Fibroblast of lung (primary cell): Measurements from ENCODE around the gene TGIF1. TPM values are rescaled to one million over a fixed set of nuclear protein-coding genes. Genes with fewer than 3 reads are reported as not detected.

ENCODE experiments used
- DNase-seq, 2 donors: peaks; one replicate each; pipeline versions ENCODE4 v3.0.0 to v3.0.0-alpha.2; 2010; ENCODE audit warnings: low read depth in 2 of 2
- H2AFZ ChIP-seq: 2 replicates; pipeline ENCODE4 v1.5.1; 2012; ENCODE audit warnings: low read length, control low read depth, inconsistent platforms
- H3K27ac ChIP-seq: 2 replicates; pipeline ENCODE4 v1.5.1; 2011; ENCODE audit warnings: low read length, control low read depth; ENCODE audit not compliant: insufficient read depth
- H3K27me3 ChIP-seq: 2 replicates; pipeline ENCODE4 v1.5.1; 2011; ENCODE audit warnings: mild to moderate bottlenecking, low read length; ENCODE audit not compliant: control insufficient read depth, insufficient read depth
- H3K36me3 ChIP-seq: 2 replicates; pipeline ENCODE4 v1.5.1; 2011; ENCODE audit warnings: low read length; ENCODE audit not compliant: control insufficient read depth, insufficient read depth
- H3K4me1 ChIP-seq: 2 replicates; pipeline ENCODE4 v1.5.1; 2011; ENCODE audit warnings: low read length; ENCODE audit not compliant: control insufficient read depth, insufficient read depth; ENCODE audit errors: extremely low read depth
- H3K4me2 ChIP-seq: 2 replicates; pipeline ENCODE4 v1.5.1; 2011; ENCODE audit warnings: low read length, control low read depth; ENCODE audit not compliant: insufficient read depth; ENCODE audit errors: extremely low read depth
- H3K4me3 ChIP-seq, 4 experiments: fragments of 200-600 bp in 1 of 4; sonication (generic) in 1 of 4; replicated peaks in 1 of 4; 2 replicates each; pipeline ENCODE4 v1.5.1; 2011 to 2016; ENCODE audit warnings: low read length in 4 of 4, low read depth in 3 of 4, mild to moderate bottlenecking in 3 of 4, control low read depth in 2 of 4, inconsistent platforms in 1 of 4, mixed read lengths in 1 of 4; ENCODE audit not compliant: insufficient read depth in 1 of 4; ENCODE audit errors: control extremely low read depth in 1 of 4
- H3K79me2 ChIP-seq: 2 replicates; pipeline ENCODE4 v1.5.1; 2012; ENCODE audit warnings: mild to moderate bottlenecking, low read length, inconsistent platforms; ENCODE audit not compliant: control insufficient read depth, insufficient read depth
- H3K9ac ChIP-seq: 2 replicates; pipeline ENCODE4 v1.5.1; 2011; ENCODE audit warnings: mild to moderate bottlenecking, low read length, control low read depth; ENCODE audit not compliant: insufficient read depth
- H3K9me3 ChIP-seq: 2 replicates; pipeline ENCODE4 v1.5.1; 2012; ENCODE audit warnings: low read depth, low read length; ENCODE audit not compliant: control insufficient read depth, insufficient read depth
- H4K20me1 ChIP-seq: 2 replicates; pipeline ENCODE4 v1.5.1; 2011; ENCODE audit warnings: low read length; ENCODE audit not compliant: control insufficient read depth, insufficient read depth; ENCODE audit errors: extremely low read depth
- CTCF ChIP-seq, 2 donors: IDR thresholded peaks in 1 of 2; conservative IDR thresholded peaks in 1 of 2; 1 replicate in 1 of 2; 2 replicates in 1 of 2; pipeline ENCODE4 v1.5.1; 2011 to 2012; ENCODE audit warnings: low read length in 2 of 2, control low read depth in 1 of 2, inconsistent platforms in 1 of 2, low read depth in 1 of 2, mild to moderate bottlenecking in 1 of 2
- EZH2 ChIP-seq: IDR thresholded peaks from 2 replicates; pipeline ENCODE4 v1.5.1; 2012; ENCODE audit warnings: low read length, control low read depth, mild to moderate bottlenecking; ENCODE audit errors: missing control alignments
- polyA plus RNA-seq, 2 donors: library from polyadenylated mRNA; depleted of rRNA in 1 of 2; stranded (reverse) in 1 of 2; unstranded in 1 of 2; fragments of >200 nt; gene quantifications; 2 replicates each; pipeline ENCODE4 v1.2.1, GENCODE V29; 2011 to 2012; ENCODE audit warnings: missing spikeins in 1 of 2
- total RNA-seq: library from RNA; depleted of rRNA; stranded (reverse); fragments of >200 nt; gene quantifications from 2 replicates; pipeline ENCODE4 v1.2.1, GENCODE V29; 2014

The TGIF1 gene
- total and polyA plus RNA-seq, 2 donors (not counting 1 experiment from before 2014, with no cell fraction given): 64.7 to 157 TPM

DNA sequence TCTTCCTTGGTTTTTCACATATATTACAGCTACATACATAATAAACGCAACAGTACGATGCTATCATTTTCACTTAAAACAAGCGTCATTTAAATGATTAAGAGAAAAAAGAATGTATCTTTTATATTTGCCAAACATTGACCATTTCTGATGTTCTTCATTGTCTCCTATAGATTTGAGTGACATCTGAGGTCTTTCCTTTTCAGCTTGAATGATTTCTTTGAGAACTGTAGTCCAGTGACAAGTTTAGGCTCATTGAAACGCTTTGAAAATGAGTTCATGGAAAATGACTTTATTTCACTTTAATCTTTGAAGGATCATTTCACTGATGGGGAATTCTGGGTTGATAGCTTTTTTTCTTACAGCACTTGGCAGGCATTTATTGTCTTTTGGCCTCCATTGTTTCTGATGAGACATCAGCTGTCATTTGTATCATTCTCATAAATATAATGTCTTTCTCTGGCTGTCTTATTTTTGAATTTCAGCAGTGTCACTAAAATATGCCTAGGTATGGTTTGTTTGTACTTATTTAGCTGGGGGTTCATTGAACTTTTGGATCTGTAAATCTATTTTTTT is 10.9 kb downstream of the TGIF1 start:
- H3K9me3 ChIP-seq: no peaks in the 10 kb centered on the region
- H3K79me2 ChIP-seq: peaks cover 25% of the 10 kb centered on the region
- DNase-seq: no peak
- TF ChIP-seq EZH2: no peak
- TF ChIP-seq CTCF (conservative IDR thresholded peaks at IDR 0.05 in 1 of 2, IDR thresholded peaks at IDR 0.05 in 1 of 2; ENCODE audit: low read depth in 1 of 2, low read length in 2 of 2): no peak
- H3K36me3 ChIP-seq: peaks cover 11% of the 10 kb centered on the region
- no peak overlapping the region for H3K4me2 ChIP-seq
- H2AFZ ChIP-seq: no peak overlapping the region
- peaks cover 6% of the 10 kb centered on the region for H3K4me1 ChIP-seq
- H3K27me3 ChIP-seq: no peaks in the 10 kb centered on the region
- H3K4me3 ChIP-seq: no peak overlapping the region
- no peak overlapping the region for H3K9ac ChIP-seq
- no peaks in the 10 kb centered on the region for H4K20me1 ChIP-seq
- no peak overlapping the region for H3K27ac ChIP-seq

- H3K4me1 ChIP-seq: no peaks in the 10 kb centered on the region
These were observed 11.7 kb downstream of the TGIF1 start for GRCh38 chr18:3461704-3462103.

GRCh38 chr18:3463051-3463450 is 13.1 kb downstream of the TGIF1 start:
- H3K27ac ChIP-seq: no peak overlapping the region

More at GRCh38 chr18:3461704-3462103, 11.7 kb downstream of the TGIF1 start:
- TF ChIP-seq EZH2 (no peak), CTCF (conservative IDR thresholded peaks at IDR 0.05 in 1 of 2, IDR thresholded peaks at IDR 0.05 in 1 of 2; ENCODE audit: low read depth in 1 of 2, low read length in 2 of 2) (no peak)
- Histone ChIP-seq H3K4me2 (no peak overlapping the region), H3K9ac (no peak overlapping the region), H3K4me3 (no peak overlapping the region), H3K79me2 (peaks cover 17% of the 10 kb centered on the region), H3K27ac (no peak overlapping the region), H3K27me3 (no peaks in the 10 kb centered on the region), H4K20me1 (no peaks in the 10 kb centered on the region), H3K36me3 (peaks cover 6% of the 10 kb centered on the region), H2AFZ (no peak overlapping the region), H3K9me3 (no peaks in the 10 kb centered on the region)
- no peak for DNase-seq

More at GRCh38 chr18:3463051-3463450, 13.1 kb downstream of the TGIF1 start:
- no peaks in the 10 kb centered on the region for H3K9me3 ChIP-seq
- no peak overlapping the region for H3K4me3 ChIP-seq
- TF ChIP-seq CTCF (conservative IDR thresholded peaks at IDR 0.05 in 1 of 2, IDR thresholded peaks at IDR 0.05 in 1 of 2; ENCODE audit: low read depth in 1 of 2, low read length in 2 of 2) (no peak), EZH2 (no peak)
- no peak overlapping the region for H3K9ac ChIP-seq
- H2AFZ ChIP-seq: no peak overlapping the region
- peak; percentile 48 to 62 for DNase-seq
- H3K27me3 ChIP-seq: no peaks in the 10 kb centered on the region
- H3K4me2 ChIP-seq: no peak overlapping the region
- H3K36me3 ChIP-seq: no peaks in the 10 kb centered on the region
- no peaks in the 10 kb centered on the region for H3K4me1 ChIP-seq
- H3K79me2 ChIP-seq: peaks cover 6% of the 10 kb centered on the region
- H4K20me1 ChIP-seq: no peaks in the 10 kb centered on the region
